ENCODE data around the gene DACH1. TPM values are rescaled to one million over a fixed set of nuclear protein-coding genes. Genes with fewer than 3 reads are reported as not detected.

DACH1 gene
- total and polyA plus RNA-seq, 9 of the 15 experiments (the other 6 are each of a cell fraction or from before 2014, with no cell fraction given) = 0.04 to 0.07 (median 0.04) TPM; not detected in 2

DNA sequence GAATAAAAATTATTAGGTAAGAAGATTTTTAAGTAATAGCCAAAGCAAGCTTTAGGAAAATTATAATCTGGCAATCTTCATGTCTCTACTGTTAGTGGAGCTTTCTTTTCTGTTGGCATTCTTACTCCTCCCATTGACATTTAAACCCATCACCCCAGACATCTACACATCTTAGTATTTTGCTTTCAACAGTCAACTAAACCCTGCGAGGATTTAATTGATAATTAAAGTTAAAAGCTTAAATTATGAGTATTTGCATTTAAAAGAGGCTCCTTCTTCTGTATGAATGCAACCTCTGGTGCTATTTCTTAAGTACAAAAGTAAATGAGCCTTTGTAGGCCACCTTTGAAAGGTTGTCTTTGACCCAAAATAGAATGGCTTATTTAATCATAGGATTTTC is 148.1 kb downstream of the DACH1 start:
- no peak overlapping the region for H3K4me2 ChIP-seq (ENCODE audit: insufficient read depth, low read length)
- no peak overlapping the region for H2AFZ ChIP-seq (ENCODE audit: low read depth, low read length)
- H3K4me1 ChIP-seq (replicated peaks in 1 of 2; ENCODE audit: control insufficient read depth in 2 of 2, insufficient read depth in 2 of 2, low read length in 2 of 2) = no peaks in the 10 kb centered on the region
- no peaks in the 10 kb centered on the region for H4K20me1 ChIP-seq (replicated peaks; ENCODE audit: control insufficient read depth, insufficient read depth, low read length)
- 0% methylated on average over 1 of the region's 1 CpG for WGBS (ENCODE audit: insufficient coverage, low coverage, missing lambda C conversion rate)
- H3K79me2 ChIP-seq (ENCODE audit: control insufficient read depth, insufficient read depth, low read length) = no peaks in the 10 kb centered on the region
- in situ Hi-C loops (cut with MboI) (no loop called here), intact Hi-C loops (cut with micrococcal nuclease) (no loop called here)
- H3K36me3 ChIP-seq (ENCODE audit: control insufficient read depth, insufficient read depth, low read length) = no peaks in the 10 kb centered on the region
- no peaks in the 10 kb centered on the region for H3K27me3 ChIP-seq (ENCODE audit: control insufficient read depth in 2 of 2, insufficient read depth in 2 of 2, low read length in 2 of 2)
- ChIA-PET CTCF (ENCODE audit: low intra/inter-chr PET ratio) (no interaction called here), POLR2A (no interaction called here)
- H3K4me3 ChIP-seq = no peak overlapping the region
- no peaks in the 10 kb centered on the region for H3K9me3 ChIP-seq (replicated peaks; ENCODE audit: control insufficient read depth, insufficient read depth, low read depth, low read length)
- no peak for TF ChIP-seq ZNF668 (CRISPR knock-in tag; IDR thresholded peaks at IDR 0.05)
- TF ChIP-seq PYGO2 (tag; IDR thresholded peaks at IDR 0.05) = no peak
- no peak for TF ChIP-seq CREM (IDR thresholded peaks at IDR 0.05; ENCODE audit: low read depth)
- TF ChIP-seq ETV5 (CRISPR knock-in tag; IDR thresholded peaks at IDR 0.05; ENCODE audit: low read depth) = no peak
- TF ChIP-seq, protein P1, sequence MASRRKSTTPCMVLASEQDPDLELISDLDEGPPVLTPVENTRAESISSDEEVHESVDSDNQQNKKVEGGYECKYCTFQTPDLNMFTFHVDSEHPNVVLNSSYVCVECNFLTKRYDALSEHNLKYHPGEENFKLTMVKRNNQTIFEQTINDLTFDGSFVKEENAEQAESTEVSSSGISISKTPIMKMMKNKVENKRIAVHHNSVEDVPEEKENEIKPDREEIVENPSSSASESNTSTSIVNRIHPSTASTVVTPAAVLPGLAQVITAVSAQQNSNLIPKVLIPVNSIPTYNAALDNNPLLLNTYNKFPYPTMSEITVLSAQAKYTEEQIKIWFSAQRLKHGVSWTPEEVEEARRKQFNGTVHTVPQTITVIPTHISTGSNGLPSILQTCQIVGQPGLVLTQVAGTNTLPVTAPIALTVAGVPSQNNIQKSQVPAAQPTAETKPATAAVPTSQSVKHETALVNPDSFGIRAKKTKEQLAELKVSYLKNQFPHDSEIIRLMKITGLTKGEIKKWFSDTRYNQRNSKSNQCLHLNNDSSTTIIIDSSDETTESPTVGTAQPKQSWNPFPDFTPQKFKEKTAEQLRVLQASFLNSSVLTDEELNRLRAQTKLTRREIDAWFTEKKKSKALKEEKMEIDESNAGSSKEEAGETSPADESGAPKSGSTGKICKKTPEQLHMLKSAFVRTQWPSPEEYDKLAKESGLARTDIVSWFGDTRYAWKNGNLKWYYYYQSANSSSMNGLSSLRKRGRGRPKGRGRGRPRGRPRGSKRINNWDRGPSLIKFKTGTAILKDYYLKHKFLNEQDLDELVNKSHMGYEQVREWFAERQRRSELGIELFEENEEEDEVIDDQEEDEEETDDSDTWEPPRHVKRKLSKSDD (conservative IDR thresholded peaks at IDR 0.05; ENCODE audit: low read length) = no peak
- no peak for TF ChIP-seq ZNF384 (IDR thresholded peaks at IDR 0.05; ENCODE audit: low read depth, low read length)
- no peak for TF ChIP-seq MTA3 (IDR thresholded peaks at IDR 0.05; ENCODE audit: borderline replicate concordance)
- TF ChIP-seq KLF16 (IDR thresholded peaks at IDR 0.05) = no peak
- TF ChIP-seq GTF2A2 (tag; IDR thresholded peaks at IDR 0.05) = no peak
- ATAC-seq = no peak
- H3K9me1 ChIP-seq (ENCODE audit: control insufficient read depth, insufficient read depth, low read length) = no peaks in the 10 kb centered on the region
- no peak for DNase-seq (ENCODE audit: extremely low read depth in 1 of 4, low spot score in 3 of 4)
- FAIRE-seq = no peak
- H3K27ac ChIP-seq (ENCODE audit: extremely low read depth, low read depth, low read length) = no peak overlapping the region
- no peak overlapping the region for H3K9ac ChIP-seq (ENCODE audit: insufficient read depth in 1 of 2, low read depth in 2 of 2, low read length in 2 of 2)
- no TSS peak for BruUV-seq (replicated peaks)

Data from K562 (cell line).